H1 (cell line): Measurements from ENCODE around the gene YBX1. TPM values are rescaled to one million over a fixed set of nuclear protein-coding genes. Genes with fewer than 3 reads are reported as not detected.

Experiments
- CTCF ChIA-PET: fragments of 300-600 bp; sonication (Branson Sonifier 250); formaldehyde crosslinking; loops from one replicate; lab custom pipeline; 2021; ENCODE audit not compliant: partially characterized antibody; lab: Charles Lee
- POLR2A ChIA-PET: fragments of 300-600 bp; sonication (Branson Sonifier 250); formaldehyde crosslinking; loops from one replicate; lab custom pipeline; 2021; ENCODE audit warnings: inconsistent platforms; ENCODE audit not compliant: partially characterized antibody; lab: Charles Lee
- DNase-seq, 2 experiments: peaks; one replicate each; pipeline versions ENCODE4 v3.0.0 to v3.0.0-alpha.2; 2010 to 2022; ENCODE audit warnings: low spot score in 2 of 2, low read depth in 1 of 2, mixed read lengths in 1 of 2
- FAIRE-seq: peaks from 2 replicates; lab custom pipeline; 2011; peaks lifted over from hg19 to GRCh38; lab: Jason Lieb, UNC
- H2AFZ ChIP-seq: 2 replicates; pipeline ENCODE4 v1.8.1; 2012; ENCODE audit warnings: low read length, inconsistent platforms
- H2AK5ac ChIP-seq: 2 replicates; pipeline ENCODE4 v1.6.1; 2013; ENCODE audit warnings: low read depth, low read length
- H2BK120ac ChIP-seq: replicated peaks from 2 replicates; pipeline ENCODE3; 2013; ENCODE audit warnings: low read depth, low read length, inconsistent platforms
- H2BK12ac ChIP-seq: 2 replicates; pipeline ENCODE4 v1.6.1; 2013; ENCODE audit warnings: low read depth, low read length
- H2BK15ac ChIP-seq: 2 replicates; pipeline ENCODE4 v1.6.1; 2013; ENCODE audit warnings: low read length
- H2BK20ac ChIP-seq: 2 replicates; pipeline ENCODE4 v1.6.1; 2013; ENCODE audit warnings: low read length
- H2BK5ac ChIP-seq: 2 replicates; pipeline ENCODE4 v1.6.1; 2013; ENCODE audit warnings: low read depth, low read length
- H3K14ac ChIP-seq: 2 replicates; pipeline ENCODE4 v1.6.1; 2013; ENCODE audit warnings: inconsistent platforms; ENCODE audit not compliant: insufficient read length
- H3K18ac ChIP-seq: 2 replicates; pipeline ENCODE4 v1.6.1; 2013; ENCODE audit warnings: low read length; ENCODE audit errors: extremely low read depth
- H3K23ac ChIP-seq: 2 replicates; pipeline ENCODE4 v1.6.1; 2013; ENCODE audit warnings: inconsistent platforms; ENCODE audit not compliant: insufficient read length
- H3K23me2 ChIP-seq: 2 replicates; pipeline ENCODE4 v1.6.1; 2013; ENCODE audit warnings: low read depth, low read length
- H3K27ac ChIP-seq: 2 replicates; pipeline ENCODE4 v1.6.1; 2011; ENCODE audit warnings: low read depth, low read length, inconsistent platforms
- H3K27me3 ChIP-seq, 4 experiments: replicated peaks in 1 of 4; 1 replicate in 1 of 4; 2 replicates in 3 of 4; pipeline versions ENCODE4 v1.6.1 to v1.8.1; 2011 to 2013; ENCODE audit warnings: low read length in 3 of 4, mild to moderate bottlenecking in 3 of 4, inconsistent platforms in 2 of 4, mixed read lengths in 2 of 4, moderate library complexity in 1 of 4; ENCODE audit not compliant: control insufficient read depth in 3 of 4, insufficient read depth in 3 of 4; ENCODE audit errors: extremely low read depth in 1 of 4
- H3K36me3 ChIP-seq, 4 experiments: 2 replicates each; pipeline versions ENCODE4 v1.6.1 to v1.8.1; 2011 to 2013; ENCODE audit warnings: mild to moderate bottlenecking in 4 of 4, low read length in 3 of 4, moderate library complexity in 2 of 4, control low read depth in 1 of 4, inconsistent platforms in 1 of 4; ENCODE audit not compliant: insufficient read depth in 4 of 4, control insufficient read depth in 2 of 4
- H3K4ac ChIP-seq: replicated peaks from 2 replicates; pipeline ENCODE3; 2013; ENCODE audit warnings: low read length, low read depth, mixed read lengths, inconsistent platforms; ENCODE audit not compliant: insufficient read length
- H3K4me1 ChIP-seq, 4 experiments: replicated peaks in 1 of 4; 1 replicate in 1 of 4; 2 replicates in 3 of 4; pipeline versions ENCODE4 v1.6.1 to v1.8.1; 2011 to 2013; ENCODE audit warnings: low read length in 3 of 4, inconsistent platforms in 2 of 4, mixed read lengths in 1 of 4; ENCODE audit not compliant: insufficient read depth in 4 of 4, control insufficient read depth in 3 of 4
- H3K4me2 ChIP-seq, 2 experiments: 2 replicates each; pipeline versions ENCODE4 v1.6.1 to v1.8.1; 2011 to 2013; ENCODE audit warnings: low read depth in 2 of 2, low read length in 2 of 2, control low read depth in 1 of 2, inconsistent platforms in 1 of 2, mild to moderate bottlenecking in 1 of 2; ENCODE audit not compliant: insufficient read depth in 1 of 2
- H3K4me3 ChIP-seq, 4 experiments: fragments of 200-600, 300-600 bp in 1 of 4; sonication (generic), shearing (Covaris generic), sonication (Bioruptor Twin) in 1 of 4; 2 replicates each; pipeline versions ENCODE4 v1.5.1 to v1.8.1; 2011 to 2016; ENCODE audit warnings: low read length in 4 of 4, low read depth in 3 of 4, control low read depth in 2 of 4, inconsistent platforms in 2 of 4, mild to moderate bottlenecking in 2 of 4, mixed read lengths in 1 of 4, moderate library complexity in 1 of 4; ENCODE audit not compliant: insufficient read depth in 2 of 4; ENCODE audit errors: extremely low read depth in 1 of 4
- H3K56ac ChIP-seq: replicated peaks from 2 replicates; pipeline ENCODE3; 2013; ENCODE audit warnings: low read depth, mild to moderate bottlenecking, mixed read lengths, low read length, inconsistent platforms; ENCODE audit not compliant: insufficient read length
- H3K79me1 ChIP-seq: 2 replicates; pipeline ENCODE4 v1.6.1; 2013; ENCODE audit warnings: low read depth, low read length, control low read depth
- H3K79me2 ChIP-seq, 2 experiments: 2 replicates each; pipeline versions ENCODE4 v1.6.1 to v1.8.1; 2012 to 2013; ENCODE audit warnings: low read length in 2 of 2, mild to moderate bottlenecking in 2 of 2, inconsistent platforms in 1 of 2; ENCODE audit not compliant: insufficient read depth in 2 of 2, control insufficient read depth in 1 of 2
- H3K9ac ChIP-seq, 4 experiments: replicated peaks in 1 of 4; 1 replicate in 1 of 4; 2 replicates in 3 of 4; pipeline versions ENCODE4 v1.6.1 to v1.8.1; 2011 to 2013; ENCODE audit warnings: low read depth in 3 of 4, low read length in 3 of 4, control low read depth in 2 of 4, mild to moderate bottlenecking in 2 of 4, moderate library complexity in 2 of 4, inconsistent platforms in 1 of 4; ENCODE audit errors: extremely low read depth in 1 of 4
- H3K9me3 ChIP-seq, 2 experiments: 2 replicates each; pipeline versions ENCODE4 v1.6.1 to v1.8.1; 2012 to 2013; ENCODE audit warnings: mild to moderate bottlenecking in 2 of 2, moderate library complexity in 2 of 2, control low read depth in 1 of 2, inconsistent platforms in 1 of 2, low read depth in 1 of 2, low read length in 1 of 2, mixed read lengths in 1 of 2; ENCODE audit not compliant: insufficient read depth in 2 of 2
- H4K20me1 ChIP-seq, 2 experiments: replicated peaks in 1 of 2; 2 replicates each; pipeline versions ENCODE3 to v1.8.1; 2011 to 2013; ENCODE audit warnings: inconsistent platforms in 2 of 2, low read length in 2 of 2, mild to moderate bottlenecking in 1 of 2; ENCODE audit not compliant: insufficient read depth in 2 of 2, control insufficient read depth in 1 of 2
- H4K5ac ChIP-seq: 2 replicates; pipeline ENCODE4 v1.6.1; 2013; ENCODE audit warnings: low read length, low read depth, mixed read lengths, inconsistent platforms; ENCODE audit not compliant: insufficient read length
- H4K8ac ChIP-seq: 2 replicates; pipeline ENCODE4 v1.8.0; 2013; ENCODE audit warnings: mild to moderate bottlenecking, moderate library complexity, low read length, inconsistent platforms; ENCODE audit not compliant: insufficient read depth; ENCODE audit errors: extremely low read depth
- H4K91ac ChIP-seq: replicated peaks from 2 replicates; pipeline ENCODE3; 2013; ENCODE audit warnings: low read length, mixed read lengths, inconsistent platforms; ENCODE audit not compliant: insufficient read length
- BRCA1 ChIP-seq: IDR thresholded peaks from 2 replicates; pipeline ENCODE4 v1.6.1; 2012; ENCODE audit warnings: low read depth, low read length, improper control_type of control experiment
- CHD1 ChIP-seq: IDR thresholded peaks from 2 replicates; pipeline ENCODE4 v1.6.1; 2012; ENCODE audit warnings: low read depth, low read length, improper control_type of control experiment
- CREB1 ChIP-seq: IDR thresholded peaks from 2 replicates; pipeline ENCODE4 v1.6.1; 2012; ENCODE audit warnings: inconsistent platforms
- EZH2 ChIP-seq: fragments of 200-600 bp; sonication (generic); IDR thresholded peaks from 2 replicates; pipeline ENCODE4 v1.7.1; 2012; ENCODE audit warnings: low read depth, mild to moderate bottlenecking, moderate library complexity, low read length, inconsistent platforms; ENCODE audit not compliant: severe bottlenecking
- SUZ12 ChIP-seq: fragments of 200-600 bp; sonication (generic); IDR thresholded peaks from 2 replicates; pipeline ENCODE4 v1.6.1; 2012; ENCODE audit warnings: mild to moderate bottlenecking, inconsistent platforms, low read length, moderate library complexity, mixed read lengths
- YY1 ChIP-seq: IDR thresholded peaks from 2 replicates; pipeline ENCODE4 v1.6.1; 2011; ENCODE audit warnings: low read depth, mild to moderate bottlenecking, low read length
- WGBS, 2 experiments: shearing (Covaris generic) in 1 of 2; methylation state at CpG; one replicate each; pipeline versions ENCODE4 v1.1.6 to v1.1.7; 2013 to 2015; ENCODE audit warnings: low lambda C conversion rate in 2 of 2, mixed read lengths in 2 of 2, inconsistent platforms in 1 of 2, low coverage in 1 of 2, missing lambda C conversion rate in 1 of 2; ENCODE audit not compliant: insufficient replicate concordance in 2 of 2, insufficient coverage in 1 of 2, insufficient read length in 1 of 2; ENCODE audit errors: extremely low coverage in 1 of 2, missing lambda C conversion rate in 1 of 2; 5-methylcytosine and 5-hydroxymethylcytosine counted together
- polyA plus RNA-seq, 7 experiments: library from polyadenylated mRNA; depleted of rRNA in 3 of 7; stranded (reverse) in 5 of 7; unstranded in 2 of 7; fragments of >200 nt in 5 of 7; fragments of 200-250 nt in 2 of 7; gene quantifications; 1 replicate in 5 of 7; 2 replicates in 1 of 7; 4 replicates in 1 of 7; pipeline versions ENCODE4 v1.2.1 to v1.2.3, GENCODE V29; 2011 to 2013; ENCODE audit warnings: missing spikeins in 2 of 7, mixed read lengths in 2 of 7
- total RNA-seq: library from RNA; stranded (reverse); fragmentation: NEBNext Ultra II Directional; extraction: Animal tissue kit (Norgen Biotek cat#: 25700); gene quantifications from 2 replicates; pipeline ENCODE4 v1.2.1, GENCODE V29; 2021

Gene YBX1
- total and polyA plus RNA-seq, 2 of the 8 experiments (the other 6 are each of a cell fraction or from before 2014, with no cell fraction given): 438 to 1,219 TPM

DNA sequence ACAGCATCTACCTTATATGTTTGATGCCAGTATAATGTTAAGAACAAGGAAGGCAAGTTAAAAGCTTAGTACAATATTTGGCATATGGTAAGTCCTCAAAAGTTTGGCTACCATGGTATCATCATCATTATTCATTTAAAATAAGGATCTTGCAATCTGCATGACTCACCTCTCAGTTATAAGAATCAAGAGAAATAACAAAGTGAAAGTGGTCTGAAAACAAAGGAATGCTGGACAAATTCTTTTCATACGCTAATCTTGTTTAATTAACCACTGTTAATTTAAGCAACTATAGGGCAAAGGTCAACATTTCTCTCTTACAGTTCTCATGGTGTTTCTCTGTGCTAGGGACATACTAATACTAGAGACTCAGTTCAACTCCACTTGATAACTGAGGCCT is 70.9 kb downstream of the YBX1 start:
- 36% methylated on average over 1 of the region's 1 CpG; no CpG with 5 or more reads in 1 of the 2 experiments for WGBS, 2 experiments

More for the DNA sequence above, 70.9 kb downstream of the YBX1 start:
- H4K20me1 ChIP-seq: peaks cover 0 to 4% of the 10 kb centered on the region in 2 experiments
- no peak overlapping the region for H2BK5ac ChIP-seq
- H3K14ac ChIP-seq: no peak overlapping the region
- peaks cover 4 to 9% of the 10 kb centered on the region in 2 experiments; a peak in 3 of 4 replicates for H3K9me3 ChIP-seq
- no peak overlapping the region for H3K9ac ChIP-seq
- FAIRE-seq (no peak), DNase-seq (no peak)
- no peak overlapping the region for H3K4me2 ChIP-seq
- no peak overlapping the region for H2AK5ac ChIP-seq
- H2BK12ac ChIP-seq: no peak overlapping the region
- H3K56ac ChIP-seq: no peak overlapping the region
- H2BK15ac ChIP-seq: no peak overlapping the region
- TF ChIP-seq EZH2: no peak
- no peak for TF ChIP-seq BRCA1
- TF ChIP-seq CHD1: no peak
- no peak for TF ChIP-seq YY1
- no peak for TF ChIP-seq SUZ12
- TF ChIP-seq CREB1: no peak
- H3K36me3 ChIP-seq: peaks cover 23 to 75% (median 49%) of the 10 kb centered on the region in 4 experiments
- no peak overlapping the region for H3K23ac ChIP-seq
- no peaks in the 10 kb centered on the region for H3K27me3 ChIP-seq
- H2AFZ ChIP-seq: no peak overlapping the region
- no peak overlapping the region for H3K27ac ChIP-seq
- H3K79me2 ChIP-seq: no peaks in the 10 kb centered on the region
- no peaks in the 10 kb centered on the region for H3K23me2 ChIP-seq
- no peak overlapping the region for H4K91ac ChIP-seq
- H2BK20ac ChIP-seq: no peak overlapping the region
- H3K4ac ChIP-seq: no peak overlapping the region
- H3K79me1 ChIP-seq: no peaks in the 10 kb centered on the region
- H2BK120ac ChIP-seq: no peak overlapping the region
- H3K4me3 ChIP-seq: no peak overlapping the region
- H4K8ac ChIP-seq: no peak overlapping the region
- H4K5ac ChIP-seq: no peak overlapping the region
- CTCF ChIA-PET: interaction anchor here (0.6 to 1.5 kb wide), 9 partner anchors 11 to 578 kb away, joined by 3 to 5 read pairs (median 3); partner anchors contain the start of gene CLDN19
- POLR2A ChIA-PET: interaction anchor here (0.9 to 2.3 kb wide), 2 partner anchors 11 to 70 kb away, joined by 3 to 8 read pairs; partner anchors contain the start of gene YBX1
- no peak overlapping the region for H3K18ac ChIP-seq
- H3K4me1 ChIP-seq: no peaks in the 10 kb centered on the region
